Effector CD8-positive, alpha-beta T cell (primary cell): Measurements from ENCODE around the gene ACP3.
"Not testable (repeated sequence)": the region's sequence is repeated elsewhere in the genome, so short reads cannot be mapped to it uniquely, and the experiment has no call there.

Experiments
- DNase-seq: peaks from one replicate; lab custom pipeline; 2025; lab: John Stamatoyannopoulos, UW

Gene ACP3

DNA sequence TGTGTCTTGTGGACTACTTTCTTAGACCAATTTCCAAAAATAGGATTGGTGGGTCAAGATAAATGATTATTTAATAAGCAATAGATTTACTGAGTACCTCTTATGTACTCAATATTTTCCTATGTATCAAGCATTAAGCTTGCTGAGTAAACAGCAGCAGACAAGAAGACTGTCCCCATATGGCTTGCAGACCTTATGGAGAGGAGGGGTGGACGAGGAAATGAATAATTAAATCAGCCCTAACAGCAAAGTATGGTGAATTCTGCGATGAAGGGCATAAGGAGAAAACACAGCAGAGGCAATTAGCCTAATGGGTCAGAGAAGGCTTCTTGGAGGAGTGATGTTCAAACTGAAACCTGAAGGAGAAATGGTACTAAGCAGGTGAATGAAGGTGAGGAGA is 45.1 kb downstream of the ACP3 start:
- no peak for DNase-seq

- DNase-seq = no peak
These were observed 51.3 kb downstream of the ACP3 start for GRCh38 chr3:132368515-132368914.

DNA sequence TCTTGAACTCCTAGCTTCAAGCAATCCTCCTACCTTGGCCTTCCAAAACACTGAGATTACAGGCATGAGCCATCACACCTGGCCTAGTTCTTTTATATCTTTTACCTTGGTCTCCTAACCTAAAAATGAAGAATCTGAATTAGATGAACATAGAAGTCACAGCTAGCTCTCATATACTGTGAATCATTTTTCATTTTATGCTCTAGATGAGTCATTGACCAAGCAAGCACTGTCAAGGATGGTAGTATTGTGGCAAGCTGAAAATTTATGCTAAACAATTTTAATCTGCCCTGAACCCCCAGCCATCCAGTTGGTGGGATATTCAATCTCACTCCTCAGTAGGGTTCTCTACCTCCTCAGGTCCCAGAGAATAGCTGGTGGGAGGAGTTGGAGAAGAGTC is 51.8 kb downstream of the ACP3 start:
- DNase-seq = no peak

GRCh38 chr3:132376945-132377354 is 59.7 kb downstream of the ACP3 start:
- DNase-seq = not testable (repeated sequence)

DNA sequence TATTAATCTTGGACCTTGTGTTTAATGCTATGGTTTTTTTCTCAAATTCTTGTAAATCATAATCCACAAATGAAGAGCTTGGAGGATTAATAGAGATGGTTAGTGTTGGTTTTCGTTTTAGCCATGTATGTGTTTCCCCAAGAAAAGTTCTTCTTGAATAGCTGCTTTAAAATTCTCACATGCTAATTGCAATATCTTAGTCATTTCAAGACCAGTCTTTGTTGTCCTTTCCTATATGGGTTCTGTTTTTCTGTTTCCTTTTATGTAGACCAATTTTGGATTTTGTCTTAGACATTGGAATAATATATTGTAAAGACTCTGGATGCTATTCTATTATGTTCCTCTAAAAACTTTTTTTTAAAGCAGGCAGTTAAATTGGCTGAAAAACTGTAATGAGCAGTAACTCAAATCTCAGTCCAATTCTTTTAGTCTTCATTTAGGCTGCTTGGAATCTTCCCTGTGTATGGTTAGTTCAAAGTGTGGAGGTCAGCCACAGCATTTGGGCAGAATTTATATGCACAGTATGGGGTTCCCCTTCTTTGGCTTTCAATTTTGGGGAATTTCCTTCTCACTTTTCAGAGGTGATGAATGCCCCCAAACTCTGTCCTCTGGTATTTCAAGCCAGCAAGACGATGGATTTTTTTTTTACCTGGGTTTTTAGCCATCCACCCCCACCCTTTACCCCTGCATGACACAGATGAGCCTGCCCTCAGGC is 61.0 kb downstream of the ACP3 start:
- DNase-seq = no peak

DNA sequence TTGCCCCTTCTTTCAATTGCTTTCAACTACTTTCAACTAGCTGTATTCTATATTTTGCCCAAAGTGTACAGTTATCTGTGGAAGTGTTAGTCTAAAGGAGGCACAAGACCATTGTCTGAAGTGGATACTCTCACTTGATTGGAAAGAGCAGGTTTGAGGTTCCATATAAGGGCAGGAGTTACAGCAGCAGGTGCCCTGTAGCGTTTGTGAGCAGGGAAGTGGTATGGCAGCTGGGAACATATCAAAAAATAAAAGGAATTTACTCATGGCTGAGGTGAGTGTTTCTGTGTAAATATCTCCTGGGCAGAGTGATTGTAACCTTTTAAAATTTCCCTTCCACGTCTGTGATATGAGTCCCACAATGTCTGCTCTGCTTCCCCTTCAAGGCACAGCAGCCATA is 61.6 kb downstream of the ACP3 start:
- no peak for DNase-seq

DNA sequence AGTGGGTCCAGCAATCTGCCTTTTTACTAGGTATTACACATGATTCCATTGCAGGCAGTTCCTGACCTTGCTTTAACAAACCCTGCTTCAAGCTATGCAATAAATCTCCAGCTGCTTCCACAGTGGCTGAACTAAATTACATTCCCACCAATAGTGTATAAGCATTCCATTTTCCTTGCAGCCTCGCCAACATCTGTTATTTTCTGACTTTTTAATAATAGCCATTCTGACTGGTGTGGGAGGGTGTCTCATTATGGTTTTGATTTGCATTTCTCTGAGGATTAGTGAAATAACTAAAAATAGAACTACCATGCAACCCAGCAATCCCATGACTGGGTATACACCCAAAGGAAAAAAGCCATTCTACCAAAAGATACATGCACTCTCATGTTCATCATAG is 63.7 kb downstream of the ACP3 start:
- no peak for DNase-seq

GRCh38 chr3:132381348-132381944 is 64.2 kb downstream of the ACP3 start:
- DNase-seq = no peak

- no peak for DNase-seq
These were observed 65.1 kb downstream of the ACP3 start for GRCh38 chr3:132382267-132382666.

GRCh38 chr3:132382688-132383194 is 65.5 kb downstream of the ACP3 start:
- no peak for DNase-seq

- DNase-seq = no peak
These were observed 69.1 kb downstream of the ACP3 start for GRCh38 chr3:132386259-132386658.

GRCh38 chr3:132392675-132393074 is 75.5 kb downstream of the ACP3 start:
- DNase-seq = not testable (repeated sequence)

DNA sequence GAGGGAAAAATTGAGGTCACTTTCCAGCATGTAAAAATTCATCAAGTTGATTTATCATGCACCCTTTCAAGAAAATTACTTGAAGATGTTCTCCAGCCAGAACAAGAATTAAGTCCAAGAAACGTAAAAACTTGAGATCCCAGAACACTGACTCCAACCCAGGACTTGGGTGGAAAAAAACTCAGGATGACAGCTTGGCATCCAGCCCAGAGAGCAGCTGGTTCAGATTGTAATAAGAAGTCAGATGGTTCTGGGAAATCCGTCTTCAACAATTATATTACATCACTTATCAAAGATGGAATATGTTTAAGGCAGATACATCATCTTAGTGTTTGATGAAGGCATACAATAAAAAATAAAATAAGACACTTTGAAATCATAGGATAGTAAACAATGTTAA is 77.1 kb downstream of the ACP3 start:
- DNase-seq = no peak

DNA sequence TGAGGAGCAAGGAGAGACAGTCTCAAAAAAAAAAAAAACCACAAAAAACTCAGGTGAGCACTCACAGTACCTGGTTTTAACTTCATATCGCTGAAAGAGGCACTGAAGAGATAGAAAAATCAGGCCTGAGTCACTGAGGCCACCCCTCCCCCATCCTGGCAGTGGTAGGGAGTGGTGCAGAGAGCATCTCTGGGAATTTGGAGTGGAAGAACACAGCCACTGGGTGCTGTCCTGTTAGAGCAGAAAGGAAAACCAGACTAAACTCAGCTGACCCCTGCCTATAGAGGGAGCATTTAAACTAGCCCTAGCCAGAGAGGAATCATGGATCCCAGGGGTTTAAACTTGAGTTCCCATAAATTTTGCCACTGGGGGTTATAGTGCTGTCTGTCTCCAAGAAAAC is 77.9 kb downstream of the ACP3 start:
- DNase-seq = no peak

DNA sequence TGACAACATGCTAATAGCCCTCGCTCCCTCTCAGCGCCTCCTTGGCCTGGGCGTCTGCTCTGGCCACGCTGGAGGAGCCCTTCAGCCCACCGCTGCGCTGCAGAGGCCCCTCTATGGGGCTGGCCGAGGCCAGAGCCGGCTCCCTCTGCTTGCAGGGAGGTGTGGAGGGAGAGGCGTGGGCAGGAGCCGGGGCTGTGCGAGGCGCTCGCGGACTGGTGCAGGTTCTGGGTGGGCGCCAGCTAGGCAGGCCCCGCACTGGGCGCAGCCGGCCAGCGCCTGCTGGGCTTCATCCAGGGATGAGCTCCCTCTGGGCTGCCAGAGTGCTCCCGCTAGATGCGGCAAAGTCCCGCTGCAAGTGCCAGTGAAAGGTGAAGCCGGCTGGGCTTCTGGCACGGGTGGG is 79.0 kb downstream of the ACP3 start:
- DNase-seq = no peak

- not testable (repeated sequence) for DNase-seq
These were observed 79.6 kb downstream of the ACP3 start for GRCh38 chr3:132396776-132397175.

- DNase-seq = no peak
These were observed 82.1 kb downstream of the ACP3 start for GRCh38 chr3:132399054-132399929.

DNA sequence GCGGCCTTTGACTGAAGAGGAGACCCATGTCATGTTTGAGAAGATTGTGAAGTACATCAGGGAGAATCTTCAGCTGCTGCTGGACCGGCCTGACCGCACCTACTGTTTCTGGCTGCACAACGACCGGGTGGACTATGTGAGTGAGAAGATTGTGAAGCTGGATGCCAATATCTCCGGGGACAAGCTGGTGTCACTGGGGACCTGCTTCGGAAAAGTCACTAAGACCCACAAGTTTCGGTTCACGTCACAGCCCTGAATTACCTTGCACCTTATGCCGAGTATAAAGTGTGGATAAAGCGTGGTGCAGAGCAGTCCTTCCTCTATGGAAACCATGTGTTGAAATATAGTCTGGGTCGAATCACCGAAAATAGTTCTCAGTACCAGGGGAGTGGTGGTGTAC is 84.0 kb downstream of the ACP3 start:
- DNase-seq = no peak

DNA sequence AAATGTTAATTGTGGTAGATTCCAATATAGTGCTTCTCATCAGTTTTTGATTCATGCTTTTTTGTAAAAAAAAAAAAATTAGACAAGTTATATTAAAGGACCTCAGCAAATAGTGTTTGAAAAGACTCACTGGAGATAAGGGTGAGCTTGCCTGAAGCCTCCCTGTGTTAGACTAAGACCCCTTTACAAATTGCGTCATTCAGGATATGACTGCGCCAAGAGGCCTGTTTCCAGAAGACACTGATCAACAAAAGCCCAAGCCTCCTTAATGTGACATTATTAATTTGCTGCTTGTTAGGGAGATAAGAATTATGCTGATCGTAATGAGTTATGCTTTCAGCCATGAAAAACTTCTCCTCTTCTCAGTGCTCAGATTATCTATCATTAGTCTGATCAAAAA is 87.1 kb downstream of the ACP3 start:
- DNase-seq = no peak

DNA sequence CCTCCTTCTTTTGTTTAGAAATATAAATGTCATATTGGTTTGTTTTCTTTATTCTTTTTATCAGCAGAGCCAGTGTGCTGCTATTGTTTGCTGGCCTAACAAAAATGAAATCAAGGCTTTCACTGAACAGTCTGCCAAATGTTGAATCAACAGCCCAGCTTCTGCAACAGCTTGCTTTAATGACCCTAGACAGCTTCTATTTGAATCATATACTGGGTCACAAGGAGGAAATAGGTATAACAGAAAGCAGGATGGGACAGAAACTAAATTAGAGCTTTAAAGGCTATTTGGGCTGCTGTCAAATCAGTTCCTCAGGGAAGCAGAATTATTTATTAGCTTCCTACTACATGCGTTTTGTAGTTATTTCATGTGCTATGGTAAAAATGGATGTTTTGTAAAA is 88.0 kb downstream of the ACP3 start:
- DNase-seq = no peak

DNA sequence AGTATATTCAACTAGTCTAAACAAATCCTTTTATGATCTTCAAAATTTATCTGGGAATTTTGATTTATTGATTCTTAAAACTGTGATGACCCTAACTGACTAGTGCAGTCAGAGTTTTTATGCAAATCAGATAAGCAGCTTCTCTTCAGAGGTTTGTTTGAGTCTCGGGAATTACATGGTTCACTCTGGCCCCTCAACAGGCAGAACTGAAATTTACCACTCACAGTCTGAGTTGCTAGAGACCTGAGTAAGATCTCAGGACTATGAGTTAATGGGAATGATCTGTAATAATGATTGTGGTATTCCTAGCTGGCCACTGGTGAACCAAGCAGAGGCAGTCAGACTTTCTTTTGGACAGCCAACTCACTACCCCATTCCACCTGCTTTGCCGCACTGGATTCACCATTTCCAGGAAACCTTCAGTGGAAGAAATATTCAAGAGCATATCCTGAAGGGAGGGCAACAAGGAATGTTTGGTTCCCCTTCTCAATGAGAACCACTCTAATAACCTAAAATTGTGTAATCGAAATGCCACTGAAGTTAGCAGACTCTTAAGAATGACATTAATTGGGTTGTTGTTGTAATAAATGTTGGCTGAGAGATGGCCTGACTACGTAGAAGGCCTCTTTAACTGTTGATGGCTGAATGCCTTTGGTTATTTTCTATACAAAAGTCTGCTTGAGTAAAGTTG is 88.5 kb downstream of the ACP3 start:
- no peak for DNase-seq

DNA sequence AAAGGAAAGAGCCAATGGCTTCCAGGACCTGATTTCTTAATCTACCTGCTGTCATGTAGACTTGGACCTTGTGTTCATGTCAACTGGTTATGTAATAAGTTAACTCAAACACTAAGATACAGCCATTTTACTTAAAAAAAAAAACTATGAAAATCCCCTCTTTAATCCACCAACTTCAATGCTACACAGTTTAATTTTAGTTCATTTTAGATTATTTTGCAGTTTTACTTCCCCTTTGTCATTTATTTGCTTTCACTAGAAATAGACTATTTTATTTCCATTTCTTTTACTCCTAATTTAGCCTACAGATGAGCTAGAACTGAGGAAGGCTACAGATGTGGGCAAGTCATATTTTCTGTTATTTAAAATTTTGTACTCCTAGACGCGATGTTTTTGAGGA is 89.4 kb downstream of the ACP3 start:
- no peak for DNase-seq
